HG03045 (cell line): ENCODE measurements around the gene DPM1.

Experiments used
- ATAC-seq: cut with Tn5 transposase; IDR thresholded peaks from one replicate; pipeline ENCODE4 v1.9.1; 2021; ENCODE audit warnings: mild to moderate bottlenecking, moderate library complexity; ENCODE audit not compliant: unreplicated experiment

The DPM1 gene

GRCh38 chr20:50930976-50931305 is 27.4 kb downstream of the DPM1 start:
- peak; percentile 19 for ATAC-seq

DNA sequence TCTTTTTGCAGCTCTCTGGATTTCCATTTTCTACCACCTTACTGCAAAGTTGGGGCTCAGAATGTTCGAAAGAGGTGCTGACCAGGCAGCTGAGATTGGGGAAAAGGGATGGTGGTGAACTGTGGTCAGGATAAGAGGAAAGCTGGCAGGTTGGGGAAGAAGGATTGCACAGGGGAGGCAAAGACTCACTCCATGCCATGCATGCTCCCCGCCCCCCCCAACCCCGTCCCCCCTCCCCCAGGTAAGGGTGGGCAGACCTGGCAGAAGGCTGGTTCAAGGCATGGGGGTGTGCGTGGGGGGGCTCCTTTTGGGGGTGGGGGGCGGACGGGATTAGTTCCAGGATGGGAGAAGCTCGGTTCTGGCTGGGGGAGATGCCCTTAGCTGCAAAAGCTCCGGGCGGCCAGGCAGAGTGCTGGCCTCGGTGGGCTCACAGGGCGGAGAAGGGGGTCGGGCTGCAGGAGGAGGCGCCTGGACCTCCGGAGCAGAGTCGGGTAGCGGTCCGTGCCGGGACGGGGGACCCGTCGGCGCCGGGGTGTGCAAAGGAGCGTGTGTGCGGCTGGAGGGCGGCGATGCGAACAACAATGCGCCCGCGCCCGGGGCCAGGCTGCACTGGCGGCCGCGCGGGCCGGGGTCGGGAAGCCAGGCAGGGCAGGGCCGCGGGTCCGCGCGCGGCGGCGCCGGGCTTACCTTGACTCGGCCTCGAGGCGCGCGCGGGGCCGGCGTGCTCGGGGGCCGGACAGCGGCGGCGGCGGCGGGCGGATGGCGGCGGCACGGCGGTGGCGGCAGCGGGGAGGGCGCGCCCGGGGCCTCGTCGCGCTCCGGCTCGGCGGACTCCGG is 28.0 kb downstream of the DPM1 start:
- peak; percentile 13 for ATAC-seq

DNA sequence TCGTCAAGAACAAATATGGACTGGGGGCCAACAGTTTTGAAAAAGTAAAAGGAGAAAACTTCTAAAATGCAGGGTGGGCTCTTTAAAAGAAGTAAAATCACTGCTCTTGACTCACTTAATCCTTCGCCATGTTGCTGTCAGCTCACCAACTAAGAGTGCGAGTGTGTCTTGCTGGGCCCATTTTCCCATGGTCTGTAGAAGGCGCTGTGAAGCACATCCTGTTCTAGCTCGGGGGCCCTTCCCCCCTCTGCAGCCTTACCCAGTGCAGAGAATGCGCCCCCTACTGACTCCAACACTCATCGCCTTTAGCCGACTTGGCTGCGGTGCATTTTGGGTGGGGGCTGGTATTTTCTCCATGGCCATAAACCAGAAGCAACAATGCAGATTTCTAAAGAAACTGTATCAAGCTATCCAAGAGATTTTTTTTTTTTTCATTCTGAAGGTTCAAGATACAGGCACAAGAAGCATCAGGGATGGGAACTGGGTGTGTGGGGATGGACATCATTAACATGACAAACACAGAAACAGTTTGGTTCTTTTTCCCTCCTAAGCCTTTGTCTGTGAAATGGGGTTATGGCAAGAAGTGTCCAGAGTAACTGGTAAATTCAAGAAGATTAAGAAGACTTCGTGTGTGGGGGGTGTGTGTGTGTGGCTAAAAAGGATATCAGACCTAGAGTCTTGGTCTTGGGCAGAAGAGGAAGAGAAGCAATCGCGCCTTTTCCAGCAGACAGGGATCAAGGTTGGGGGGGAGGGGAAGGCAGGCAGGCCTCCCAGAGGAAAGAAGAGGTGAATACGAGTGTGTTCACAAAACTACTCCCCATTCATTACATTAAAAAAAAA is 28.8 kb downstream of the DPM1 start:
- peak; percentile 46 for ATAC-seq

GRCh38 chr20:50928469-50928868 is 29.9 kb downstream of the DPM1 start:
- no peak for ATAC-seq

GRCh38 chr20:50926530-50926929 is 31.8 kb downstream of the DPM1 start:
- no peak for ATAC-seq

DNA sequence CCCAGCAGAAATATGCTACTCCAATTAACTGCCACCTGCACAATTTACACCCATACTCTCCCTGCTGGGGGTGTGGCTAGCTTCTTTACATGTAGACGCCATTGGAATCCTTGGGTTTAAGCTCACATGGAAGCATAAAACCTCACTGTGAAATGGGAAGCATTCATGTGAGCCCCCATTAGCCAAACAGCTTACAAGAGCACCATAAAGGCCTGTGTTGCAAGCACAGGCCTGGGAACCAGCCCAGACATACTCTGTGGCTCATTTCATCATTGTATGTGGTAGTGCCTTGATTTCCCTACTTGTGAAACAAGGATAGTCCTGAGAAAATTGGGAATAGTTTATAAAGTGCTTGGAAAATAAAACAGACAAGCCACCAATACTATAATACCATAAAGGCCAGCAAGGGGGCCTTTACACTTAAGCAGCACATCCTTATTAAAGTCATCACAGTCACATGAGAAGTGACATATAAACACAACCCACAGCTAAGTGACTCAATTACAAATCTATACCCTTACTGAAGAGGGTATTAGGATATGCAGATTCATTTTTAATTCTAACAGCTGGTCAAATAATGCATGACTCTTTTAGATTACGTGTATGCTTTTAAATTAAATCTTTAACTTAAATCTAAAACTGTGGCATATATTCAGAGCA is 33.9 kb downstream of the DPM1 start:
- ATAC-seq: no peak

GRCh38 chr20:50921803-50922501 is 36.4 kb downstream of the DPM1 start:
- no peak for ATAC-seq

GRCh38 chr20:50920997-50921396 is 37.3 kb downstream of the DPM1 start:
- ATAC-seq: no peak

DNA sequence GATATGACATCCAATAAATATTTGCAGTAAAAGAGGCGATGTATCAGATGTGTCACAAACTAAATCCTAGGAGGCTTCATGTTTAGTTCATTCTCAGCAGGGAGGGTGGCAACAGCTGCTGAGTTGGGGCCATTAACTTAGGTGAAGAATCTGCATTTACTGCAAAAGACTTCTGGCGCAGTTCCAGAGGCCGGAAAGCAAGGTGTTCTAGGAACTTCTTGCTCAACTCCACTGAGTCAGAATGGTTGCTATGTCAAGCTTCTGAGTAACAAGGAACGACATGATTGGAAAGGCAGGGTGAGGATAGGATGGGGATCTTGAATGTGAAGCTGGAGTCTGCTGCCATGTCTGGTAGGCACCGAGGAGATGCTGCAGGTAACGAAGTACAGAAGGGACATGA is 38.8 kb downstream of the DPM1 start:
- no peak for ATAC-seq

DNA sequence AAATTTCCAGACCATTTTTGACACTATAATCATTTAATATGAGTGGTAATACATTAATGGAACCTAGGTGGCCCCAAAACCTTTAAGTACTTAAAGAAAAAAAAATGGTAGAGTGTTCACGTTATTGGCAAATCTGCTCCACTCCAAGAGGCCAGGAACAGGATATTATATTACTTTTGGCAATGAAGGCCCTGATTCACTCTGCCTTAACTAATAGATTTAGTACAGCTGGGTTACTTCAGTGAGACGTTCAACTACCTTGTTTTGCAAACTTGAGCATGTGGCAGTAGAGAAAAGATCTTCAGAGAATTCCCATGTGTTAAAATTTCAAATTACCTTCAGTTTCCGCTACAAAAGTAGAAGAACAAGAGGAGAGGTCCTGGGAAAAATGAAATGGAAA is 39.9 kb downstream of the DPM1 start:
- ATAC-seq: no peak

DNA sequence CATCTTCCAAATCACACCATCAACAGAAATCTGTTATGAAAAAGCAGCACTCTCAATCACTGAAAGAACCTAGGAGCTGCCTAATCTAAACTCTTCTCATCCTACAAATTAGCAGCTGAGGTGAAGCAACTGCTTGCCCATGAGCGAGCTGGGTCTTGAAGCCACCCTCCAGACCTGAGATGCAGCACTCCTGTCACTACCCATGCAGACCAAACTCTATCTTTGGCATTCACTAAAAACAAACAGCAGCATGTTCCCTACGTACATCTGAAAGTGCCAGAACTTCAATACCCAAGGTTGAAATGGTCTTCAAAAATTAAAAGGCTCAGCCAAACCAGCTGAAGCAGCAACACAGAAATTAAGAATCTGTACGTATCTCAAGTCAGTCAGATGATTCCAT is 41.4 kb downstream of the DPM1 start:
- ATAC-seq: no peak

GRCh38 chr20:50916257-50916656 is 42.1 kb downstream of the DPM1 start:
- no peak for ATAC-seq

GRCh38 chr20:50915424-50915823 is 42.9 kb downstream of the DPM1 start:
- ATAC-seq: no peak

DNA sequence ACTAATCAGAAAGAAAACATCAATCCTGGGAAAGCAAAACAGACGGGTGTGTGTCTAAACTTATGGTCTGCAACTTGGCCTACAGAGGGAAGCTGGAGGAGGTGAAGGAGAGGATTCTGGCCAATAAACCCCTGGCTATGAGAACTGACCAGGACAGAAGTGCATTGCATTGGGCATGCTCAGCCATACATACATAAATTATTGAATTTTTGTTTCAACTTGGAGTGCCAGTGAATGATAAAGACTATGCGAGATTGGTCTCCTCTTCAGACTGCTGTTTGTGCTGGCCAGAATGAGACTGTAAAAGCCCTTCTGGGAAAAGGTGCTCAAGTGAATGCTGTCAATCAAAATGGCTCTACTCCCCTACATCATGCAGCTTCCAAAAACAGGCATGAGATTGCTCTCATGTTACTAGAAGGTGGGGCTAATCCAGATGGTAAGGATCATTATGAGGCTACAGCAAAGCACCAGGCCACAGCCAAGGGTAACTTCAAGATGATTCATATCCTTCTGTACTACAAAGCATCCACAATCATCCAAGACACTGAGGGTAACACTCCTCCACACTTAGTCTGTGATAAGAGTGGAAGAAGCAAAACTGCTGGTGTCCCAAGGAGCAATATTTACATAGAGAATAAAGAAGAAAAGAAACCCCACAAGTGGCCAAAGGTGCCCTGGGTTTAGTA is 44.5 kb downstream of the DPM1 start:
- no peak for ATAC-seq

DNA sequence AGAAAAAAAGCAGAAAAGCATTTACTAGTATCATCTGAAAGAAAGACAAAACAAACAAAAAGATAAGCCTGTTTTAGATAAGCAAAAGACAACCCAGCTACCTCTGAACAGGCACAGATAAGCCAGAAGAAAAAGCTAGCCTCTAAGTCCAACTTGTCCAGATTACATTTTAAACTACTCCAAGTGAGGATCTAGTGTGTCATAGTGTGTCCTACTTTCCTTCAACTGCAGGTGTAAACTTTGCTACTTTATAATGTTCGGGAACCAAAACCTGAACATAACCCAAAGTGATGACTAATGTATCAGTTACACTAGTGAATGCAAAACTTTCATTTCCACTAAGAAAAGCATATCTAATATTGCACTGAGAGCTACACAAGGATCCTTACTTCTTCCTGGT is 46.6 kb downstream of the DPM1 start:
- no peak for ATAC-seq

GRCh38 chr20:50911030-50911429 is 47.3 kb downstream of the DPM1 start:
- ATAC-seq: no peak

DNA sequence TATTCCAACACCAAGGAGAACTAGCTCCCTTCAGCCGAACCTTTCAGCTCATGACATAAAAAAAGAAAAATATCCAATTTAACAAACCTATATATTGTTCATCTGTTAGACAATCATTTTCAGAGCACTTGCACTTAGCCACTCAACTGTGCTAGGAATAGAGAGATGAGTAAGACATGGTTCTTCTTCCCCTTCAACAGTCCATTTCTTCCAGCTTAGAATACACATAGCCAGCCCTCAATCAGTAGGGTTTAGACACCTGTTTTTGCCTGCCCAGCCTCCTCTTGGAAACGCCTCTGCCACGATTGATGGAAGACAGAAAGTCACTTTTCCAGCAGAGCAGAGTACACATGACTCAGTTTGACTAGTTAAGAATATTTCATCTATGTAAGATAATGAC is 48.9 kb downstream of the DPM1 start:
- ATAC-seq: no peak

DNA sequence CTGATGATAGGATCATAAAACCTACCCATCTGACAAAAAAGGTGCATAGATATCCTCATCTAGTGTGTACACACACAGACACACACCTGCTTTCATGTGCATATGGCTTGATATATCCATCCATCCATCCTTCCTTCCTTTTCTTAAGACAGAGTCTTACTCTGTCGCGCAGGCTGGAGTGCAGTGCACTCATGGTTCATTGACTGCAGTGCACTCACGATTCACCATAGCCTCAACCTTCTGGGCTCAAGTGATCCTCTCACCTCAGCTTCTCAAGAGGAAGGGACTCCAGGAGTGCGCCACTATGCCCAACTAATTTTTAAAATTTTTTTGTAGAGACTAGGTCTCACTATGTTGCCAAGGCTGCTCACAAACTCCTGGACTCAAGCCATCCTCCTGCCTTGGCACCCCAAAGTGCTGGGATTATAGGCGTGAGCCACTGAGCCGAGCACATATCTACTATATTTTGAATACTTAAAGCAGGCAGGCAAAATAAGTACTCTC is 54.2 kb downstream of the DPM1 start:
- no peak for ATAC-seq

GRCh38 chr20:50903353-50904051 is 54.8 kb downstream of the DPM1 start:
- ATAC-seq: no peak

DNA sequence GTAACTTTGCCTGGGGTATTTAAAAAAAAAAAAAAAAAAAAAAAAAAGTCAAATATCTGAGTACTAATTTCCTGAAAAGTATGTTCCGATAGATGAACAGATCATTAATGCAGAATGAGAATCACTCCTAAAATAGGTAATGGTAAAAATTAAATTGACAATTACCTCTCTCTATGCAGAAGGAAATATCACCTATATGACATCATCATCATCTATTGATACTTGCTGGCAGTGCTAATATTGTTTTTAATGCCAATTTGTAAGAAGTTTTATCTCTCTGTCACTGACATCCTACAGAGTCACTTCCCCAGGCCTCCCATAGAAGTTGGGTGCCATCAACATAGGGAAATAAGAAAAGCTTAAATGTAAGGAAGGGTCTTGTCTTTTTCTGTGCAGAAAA is 57.0 kb downstream of the DPM1 start:
- no peak for ATAC-seq
